GM19452 (cell line): ENCODE results near the gene SLCO2A1.

Source experiments
- ATAC-seq: cut with Tn5 transposase; IDR thresholded peaks from one replicate; pipeline ENCODE4 v1.9.1; 2021; ENCODE audit not compliant: unreplicated experiment

The SLCO2A1 gene

DNA sequence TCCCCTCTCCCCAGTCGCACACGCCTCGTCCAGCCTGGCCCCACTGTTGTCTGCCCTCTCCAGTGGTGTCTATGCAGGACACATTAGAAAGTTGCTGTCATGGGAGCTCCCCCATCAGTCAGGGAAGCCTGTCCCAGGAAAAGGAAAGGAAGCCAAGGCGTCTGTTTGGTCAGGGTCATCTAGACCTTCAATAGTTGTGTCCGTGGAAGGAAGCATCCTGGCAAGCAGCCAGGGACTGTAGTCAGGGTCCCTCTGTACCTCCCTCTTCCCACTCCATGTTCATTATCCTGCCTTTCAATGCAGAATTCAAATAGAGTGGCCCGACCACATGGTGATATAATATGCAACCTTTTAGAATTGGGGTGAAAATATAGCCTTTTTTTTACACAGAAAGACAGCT, 73.4 kb downstream of the SLCO2A1 start:
- ATAC-seq = no peak

DNA sequence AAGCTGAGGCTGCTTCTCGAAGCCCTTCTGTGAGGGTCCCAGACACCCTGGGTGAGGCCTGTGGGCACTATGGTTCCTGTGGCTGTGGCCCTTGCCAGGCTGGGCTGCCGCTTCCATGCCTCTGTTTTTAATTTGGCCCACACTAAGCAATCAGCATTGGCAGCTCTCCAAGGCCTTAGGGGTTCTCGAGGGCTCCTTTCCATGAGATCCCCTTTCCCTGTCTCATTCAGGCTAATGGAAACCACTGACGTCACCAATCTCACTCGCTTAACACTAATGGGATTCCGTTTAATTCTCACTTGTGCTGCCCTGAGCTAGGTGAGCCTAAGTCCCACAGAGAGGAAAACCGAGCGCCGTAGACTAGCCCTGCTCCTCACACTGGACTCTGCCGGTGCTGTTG, 73.8 kb downstream of the SLCO2A1 start:
- no peak for ATAC-seq

GRCh38 chr3:133954717-133955360, 74.9 kb downstream of the SLCO2A1 start:
- ATAC-seq = no peak

GRCh38 chr3:133953297-133953696, 76.4 kb downstream of the SLCO2A1 start:
- no peak for ATAC-seq

DNA sequence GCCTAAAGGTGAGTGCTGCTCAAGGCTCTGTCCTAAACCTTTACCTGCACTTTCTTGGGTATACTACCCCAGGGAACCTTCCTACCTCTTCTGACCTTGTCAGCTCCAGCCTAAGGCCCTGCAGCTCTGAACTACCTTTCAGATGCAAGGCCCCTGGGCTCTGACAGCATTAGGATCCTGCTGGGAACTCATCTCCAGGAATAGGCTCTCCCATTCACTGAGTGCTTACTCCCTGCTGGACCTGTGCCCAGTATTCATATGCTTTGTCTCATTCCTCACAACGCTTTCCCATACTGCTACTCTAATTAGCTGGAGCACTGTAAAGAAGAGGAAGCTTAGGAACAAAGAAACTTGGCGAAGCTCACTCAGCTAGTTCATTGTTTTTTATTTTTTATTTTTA, 80.3 kb downstream of the SLCO2A1 start:
- no peak for ATAC-seq

DNA sequence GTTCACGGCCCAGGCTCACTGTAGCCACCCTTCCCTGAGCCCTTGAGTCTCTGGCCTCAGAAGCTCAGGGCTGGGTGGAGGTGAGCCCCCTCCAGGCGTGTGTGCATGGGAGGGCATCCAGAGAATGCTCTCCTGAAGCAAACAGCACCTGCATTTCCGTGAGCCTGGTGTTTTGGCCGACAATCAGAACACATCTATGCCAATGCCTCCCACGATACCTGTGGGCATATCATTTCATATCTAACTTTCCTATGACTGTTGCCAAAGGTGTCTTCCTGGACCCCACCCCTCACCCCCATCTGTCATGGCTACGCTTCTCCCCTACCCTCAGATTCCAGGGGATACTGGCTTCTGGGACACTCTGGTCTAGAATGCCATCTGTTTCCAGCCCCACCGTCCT, 80.7 kb downstream of the SLCO2A1 start:
- no peak for ATAC-seq

DNA sequence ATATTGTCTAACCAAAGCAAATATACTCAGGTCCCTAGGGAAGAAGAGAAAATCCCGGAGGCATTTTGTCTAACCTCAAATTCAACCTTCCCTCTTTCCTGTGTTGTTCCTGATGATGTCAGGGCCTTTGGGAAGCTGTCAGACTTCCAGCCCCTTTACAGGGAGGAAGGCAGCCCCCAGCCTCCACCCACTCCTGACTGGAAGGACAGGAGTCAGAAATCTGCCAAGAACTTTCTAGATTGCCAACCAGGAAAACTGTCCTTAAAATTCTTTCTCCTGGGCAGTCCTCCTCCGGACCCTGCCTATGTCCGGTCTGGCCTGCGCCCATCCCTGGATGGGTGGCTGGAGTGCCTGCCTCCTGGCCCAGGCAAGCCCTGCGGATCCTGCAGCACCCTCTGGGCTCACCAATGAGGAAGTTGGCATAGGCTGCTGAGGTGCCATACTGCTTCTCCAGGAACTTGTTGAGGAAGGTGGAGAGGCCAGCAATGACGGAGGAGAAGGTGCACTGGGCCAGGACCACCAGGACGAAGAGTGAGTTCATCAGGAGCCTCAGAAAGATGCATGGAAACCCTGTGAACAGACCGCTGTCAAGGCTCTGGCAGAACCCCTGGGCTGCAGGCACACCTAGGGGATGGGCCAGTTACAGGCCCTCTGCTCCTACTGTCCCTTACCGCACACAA, 81.5 kb downstream of the SLCO2A1 start:
- no peak for ATAC-seq

DNA sequence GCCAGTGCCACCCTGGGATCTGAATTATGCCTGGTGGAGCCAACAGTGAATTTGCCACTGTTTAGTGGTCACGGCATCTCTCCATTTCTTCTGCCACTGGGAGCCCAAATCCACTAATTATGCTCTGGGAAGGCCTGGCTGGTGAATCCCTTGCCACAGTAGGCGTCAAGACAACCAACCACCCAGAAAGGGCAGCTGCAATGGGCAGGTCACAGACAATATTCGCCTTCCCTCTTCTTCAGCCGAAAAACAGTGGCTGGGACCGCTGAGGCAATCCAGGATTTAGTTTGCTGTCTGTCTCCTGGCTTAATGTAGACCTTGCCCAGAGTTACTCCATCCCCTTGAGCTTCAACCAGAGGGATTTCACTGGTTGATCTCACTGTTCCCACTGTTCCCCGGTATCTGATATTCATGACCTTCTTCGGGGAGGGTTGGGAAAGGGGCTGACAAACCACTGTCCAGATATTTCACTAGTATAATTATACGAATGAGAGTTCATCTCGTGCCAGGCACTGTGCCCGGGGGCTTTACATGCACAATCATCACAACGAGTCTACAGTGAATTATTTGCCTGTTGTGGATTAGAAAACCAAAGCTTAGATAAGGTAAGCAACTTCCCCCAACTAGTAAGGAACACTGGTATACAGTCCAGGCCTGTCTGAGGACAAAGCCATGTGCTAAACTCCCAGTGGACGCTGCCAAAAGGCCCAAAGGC, 84.2 kb downstream of the SLCO2A1 start:
- no peak for ATAC-seq

DNA sequence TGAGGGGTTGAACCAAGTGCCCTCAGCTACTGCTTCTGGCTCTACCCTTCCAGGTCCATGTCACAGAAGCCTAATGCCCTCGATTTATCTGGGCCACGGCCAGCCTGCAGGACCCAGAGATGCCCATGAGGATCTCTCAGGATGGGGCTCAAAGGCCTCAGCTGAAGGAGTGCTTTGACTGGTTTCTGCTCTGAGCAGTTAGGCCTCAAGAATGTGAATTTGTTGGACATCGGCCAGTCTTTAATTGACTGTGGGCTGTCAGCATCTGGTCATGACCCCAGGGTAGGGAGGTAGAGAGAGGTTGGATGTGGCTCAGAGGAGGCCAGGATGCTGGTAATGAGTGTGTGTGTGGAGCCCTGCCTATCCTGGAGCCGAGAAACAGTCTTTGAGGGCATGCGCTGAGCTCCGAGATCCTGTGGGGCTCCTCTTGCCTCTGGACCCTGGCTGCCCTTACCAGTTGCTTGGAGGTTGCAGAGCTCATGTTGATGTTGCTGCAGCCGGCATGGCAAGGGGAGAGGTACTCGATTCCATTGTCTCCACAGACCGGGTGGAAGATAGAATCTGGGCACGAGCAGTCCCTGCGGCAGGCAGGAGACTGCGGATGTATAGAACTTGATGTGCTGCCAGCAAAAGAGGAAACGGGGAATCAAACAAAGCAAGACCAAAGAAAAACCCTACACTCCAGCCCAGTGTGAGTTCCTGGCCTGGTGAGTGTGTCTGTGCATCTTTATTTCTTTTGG, 84.9 kb downstream of the SLCO2A1 start:
- no peak for ATAC-seq

GRCh38 chr3:133944181-133944580, 85.5 kb downstream of the SLCO2A1 start:
- ATAC-seq = no peak

DNA sequence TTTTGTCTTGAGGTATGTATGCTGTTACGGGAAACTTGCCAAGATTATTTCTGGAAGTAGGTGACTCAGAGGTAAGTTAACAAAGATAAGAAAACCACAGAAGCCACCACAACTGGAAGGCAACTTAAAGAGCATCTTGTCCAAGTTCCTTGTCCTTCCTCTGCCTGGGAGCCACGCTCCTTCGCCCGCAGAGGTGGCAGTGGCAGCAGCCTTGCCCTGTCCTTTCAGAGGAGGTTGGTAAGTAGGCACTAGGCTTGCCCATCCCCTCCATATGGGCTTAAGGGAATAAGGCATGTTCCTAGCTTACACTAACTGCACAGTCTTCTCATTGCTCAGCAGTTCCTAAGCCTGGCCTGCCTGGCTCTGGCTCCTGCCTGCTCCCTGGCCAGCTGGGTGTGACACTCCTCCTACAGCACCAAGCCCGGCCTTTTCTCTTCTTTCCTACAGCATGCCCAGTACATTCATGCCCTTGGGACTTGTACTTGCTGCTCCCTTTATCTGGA, 86.0 kb downstream of the SLCO2A1 start:
- no peak for ATAC-seq

DNA sequence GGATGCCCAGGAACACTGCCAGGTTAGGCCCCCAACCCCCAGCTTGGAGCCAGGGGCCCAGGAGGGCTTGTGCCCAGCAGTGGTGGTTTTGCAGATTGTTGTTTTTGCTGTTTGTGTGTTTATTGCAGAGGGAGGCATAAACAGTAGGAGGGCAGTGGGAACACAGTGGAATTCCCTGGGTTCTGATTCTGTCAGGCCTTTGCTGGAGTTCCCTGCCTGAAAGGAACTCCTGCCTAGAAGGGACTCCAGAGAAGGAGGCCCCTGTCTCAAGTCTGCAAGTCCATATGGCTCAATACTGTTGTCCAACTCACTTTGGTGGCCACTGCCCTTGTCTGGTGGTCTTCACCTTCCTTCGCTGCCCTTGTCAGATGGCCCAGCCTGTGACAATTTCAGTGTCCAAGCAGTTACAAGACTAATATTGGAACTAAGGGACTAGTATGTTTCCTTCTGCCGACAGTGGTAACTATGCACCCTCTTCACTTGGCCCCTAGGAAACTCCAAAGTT, 86.6 kb downstream of the SLCO2A1 start:
- ATAC-seq = no peak

- ATAC-seq = no peak
These were observed 88.3 kb downstream of the SLCO2A1 start for GRCh38 chr3:133941415-133941821.

GRCh38 chr3:133940536-133940935, 89.2 kb downstream of the SLCO2A1 start:
- ATAC-seq = no peak

DNA sequence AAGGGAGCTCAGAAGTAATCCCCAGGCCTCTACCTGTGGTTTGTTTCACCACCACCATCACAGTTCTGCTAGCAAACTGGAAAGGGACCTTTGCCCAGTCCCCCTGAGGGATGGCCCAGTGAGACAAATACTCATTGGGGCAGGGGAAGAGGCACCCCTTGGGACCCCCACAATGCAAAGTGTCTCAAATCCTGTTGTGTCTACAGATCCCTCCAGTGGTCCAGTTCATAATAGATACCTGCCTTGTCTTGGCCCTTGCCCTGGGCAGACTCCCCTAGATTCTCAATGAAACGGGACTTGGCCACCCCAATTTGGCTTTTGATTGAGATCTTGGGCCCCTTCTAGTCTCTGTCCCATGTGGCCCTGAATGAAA, 90.3 kb downstream of the SLCO2A1 start:
- ATAC-seq = no peak

- ATAC-seq = no peak
These were observed 90.8 kb downstream of the SLCO2A1 start for GRCh38 chr3:133938770-133939462.

GRCh38 chr3:133937756-133938601, 91.7 kb downstream of the SLCO2A1 start:
- ATAC-seq = no peak

GRCh38 chr3:133937061-133937686, 92.6 kb downstream of the SLCO2A1 start:
- ATAC-seq = no peak
